Stimulated activated CD8-positive, alpha-beta memory T cell treated with anti-CD3 and anti-CD28 coated beads, Interleukin-15, amount 100 ng/mL, for 1 hour (primary cell): ENCODE measurements around the gene ACTC1.

Source experiments
- DNase-seq: peaks from one replicate; pipeline ENCODE4 v3.0.0-alpha.2; 2020; ENCODE audit warnings: low read depth

The ACTC1 gene

GRCh38 chr15:34757262-34757661 lies 38.1 kb downstream of the ACTC1 start:
- DNase-seq: no peak

DNA sequence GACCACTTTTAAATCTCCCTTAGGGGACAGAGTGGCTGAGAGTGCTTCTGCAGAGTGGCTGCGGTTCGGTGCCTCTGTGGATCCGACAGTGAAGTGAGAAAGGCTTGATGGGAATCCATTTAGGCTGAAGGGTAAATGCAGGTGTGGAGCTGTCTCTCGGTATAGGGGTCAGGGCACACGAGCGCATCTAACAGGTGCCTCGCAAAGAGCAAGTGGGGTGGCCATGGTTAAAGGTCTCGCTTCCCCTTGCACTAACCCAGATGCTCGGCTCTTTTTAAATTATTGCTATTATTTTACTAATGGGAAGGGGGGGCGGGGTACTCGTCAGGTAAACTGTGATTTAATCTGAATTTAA lies 40.0 kb downstream of the ACTC1 start:
- no peak for DNase-seq

- no peak for DNase-seq
Observed at GRCh38 chr15:34754674-34755418, 40.5 kb downstream of the ACTC1 start, which contains the start of gene GJD2. Gene GJD2, minus strand, starts transcription at chr15:34754998. Its CDS starts 510 bp downstream, at chr15:34754488.

DNA sequence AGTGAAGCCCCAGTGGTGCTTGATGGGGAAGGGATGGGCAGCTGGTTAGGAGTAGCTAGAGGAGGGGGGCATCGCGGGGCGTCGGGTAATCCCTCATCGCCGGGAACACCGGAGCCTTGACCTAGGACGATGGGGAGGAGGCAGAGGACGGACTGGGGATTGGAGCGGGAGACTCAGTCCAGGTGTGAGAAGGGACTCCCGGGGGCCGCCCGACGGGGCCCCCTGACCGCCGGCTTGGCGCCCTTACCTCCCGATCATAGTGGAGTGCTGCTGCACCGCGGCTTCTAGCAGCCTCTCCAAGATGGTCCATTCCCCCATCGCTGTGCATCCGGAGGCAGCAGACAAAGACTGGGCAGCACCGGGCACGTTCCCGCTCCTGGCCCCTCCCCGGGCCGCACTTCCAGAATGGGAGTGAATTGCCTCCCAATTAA lies 41.2 kb downstream of the ACTC1 start:
- DNase-seq: no peak

GRCh38 chr15:34753236-34753894 lies 42.0 kb downstream of the ACTC1 start:
- DNase-seq: no peak

DNA sequence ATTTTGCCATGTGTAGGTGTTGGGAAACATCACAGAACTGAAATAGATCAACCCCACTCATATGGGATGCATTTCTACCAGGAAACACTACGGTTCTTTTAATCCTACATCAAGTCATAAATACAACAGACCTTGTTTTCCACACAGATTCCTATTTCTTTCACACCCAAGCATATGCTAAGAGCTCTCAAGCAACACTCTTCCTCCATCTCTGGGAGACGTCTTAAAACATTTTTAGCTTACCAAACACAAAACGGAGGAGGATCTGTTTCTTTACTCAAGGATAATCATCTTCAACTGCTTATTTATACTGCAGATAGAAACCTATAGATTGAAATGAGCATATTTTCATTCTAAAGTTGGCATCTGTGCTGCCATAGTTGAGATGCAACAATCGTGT lies 45.7 kb downstream of the ACTC1 start:
- DNase-seq: no peak
